HG02798 (cell line): ENCODE measurements around the gene ENPEP.
A peak's percentile ranks its signal among the peaks of the same experiment; 100 is the strongest.
"Not testable (repeated sequence)": the region's sequence is repeated elsewhere in the genome, so short reads cannot be mapped to it uniquely, and the experiment has no call there.

Experiments used
- ATAC-seq: cut with Tn5 transposase; IDR thresholded peaks from one replicate; pipeline ENCODE4 v1.9.1; 2021; ENCODE audit warnings: mild to moderate bottlenecking; ENCODE audit not compliant: unreplicated experiment, poor library complexity

Gene ENPEP

DNA sequence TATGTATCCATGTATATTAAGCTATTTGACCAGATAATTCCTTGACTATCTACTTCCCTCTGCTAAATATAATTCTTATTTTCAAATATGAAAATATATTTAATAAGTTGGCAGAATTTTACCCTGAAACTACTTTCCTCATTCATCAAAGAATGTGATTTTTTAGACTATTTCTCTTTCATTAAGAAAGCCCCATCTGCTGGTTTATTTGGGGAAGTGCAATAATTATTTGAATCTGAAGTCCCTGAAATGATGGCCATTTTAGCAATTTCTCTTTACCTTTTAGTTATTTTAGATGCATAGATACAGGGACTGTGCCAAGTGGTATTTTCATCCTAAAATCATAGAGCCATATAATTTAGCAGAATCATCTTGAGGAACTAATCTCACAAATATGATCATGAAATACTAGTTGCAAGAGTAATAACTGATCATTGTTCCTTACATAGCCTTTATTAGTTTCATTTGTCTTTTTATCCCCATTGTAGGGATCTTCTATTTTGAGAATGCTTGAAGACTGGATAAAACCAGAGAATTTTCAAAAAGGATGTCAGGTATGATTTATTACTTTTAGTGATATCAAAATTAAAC lies 39.0 kb downstream of the ENPEP start:
- no peak for ATAC-seq

DNA sequence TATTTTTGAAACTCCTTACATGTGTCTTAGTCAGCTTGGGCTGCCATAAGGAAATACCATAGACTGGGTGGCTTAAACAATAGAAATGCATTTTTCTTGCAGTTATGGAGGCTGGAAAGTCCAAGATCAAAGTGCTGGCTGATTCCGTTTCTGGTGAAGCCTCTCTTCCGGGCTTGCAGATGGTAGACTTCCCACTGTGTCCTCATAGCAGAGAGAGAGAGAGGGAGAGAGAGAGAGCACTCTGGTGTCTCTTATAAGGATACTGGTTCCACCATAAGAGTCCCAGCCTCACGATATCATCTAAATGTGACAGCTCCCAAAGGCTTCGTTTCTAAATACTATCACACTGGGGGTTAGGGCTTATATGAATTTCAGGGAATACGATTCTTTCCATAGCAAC lies 39.7 kb downstream of the ENPEP start:
- no peak for ATAC-seq

DNA sequence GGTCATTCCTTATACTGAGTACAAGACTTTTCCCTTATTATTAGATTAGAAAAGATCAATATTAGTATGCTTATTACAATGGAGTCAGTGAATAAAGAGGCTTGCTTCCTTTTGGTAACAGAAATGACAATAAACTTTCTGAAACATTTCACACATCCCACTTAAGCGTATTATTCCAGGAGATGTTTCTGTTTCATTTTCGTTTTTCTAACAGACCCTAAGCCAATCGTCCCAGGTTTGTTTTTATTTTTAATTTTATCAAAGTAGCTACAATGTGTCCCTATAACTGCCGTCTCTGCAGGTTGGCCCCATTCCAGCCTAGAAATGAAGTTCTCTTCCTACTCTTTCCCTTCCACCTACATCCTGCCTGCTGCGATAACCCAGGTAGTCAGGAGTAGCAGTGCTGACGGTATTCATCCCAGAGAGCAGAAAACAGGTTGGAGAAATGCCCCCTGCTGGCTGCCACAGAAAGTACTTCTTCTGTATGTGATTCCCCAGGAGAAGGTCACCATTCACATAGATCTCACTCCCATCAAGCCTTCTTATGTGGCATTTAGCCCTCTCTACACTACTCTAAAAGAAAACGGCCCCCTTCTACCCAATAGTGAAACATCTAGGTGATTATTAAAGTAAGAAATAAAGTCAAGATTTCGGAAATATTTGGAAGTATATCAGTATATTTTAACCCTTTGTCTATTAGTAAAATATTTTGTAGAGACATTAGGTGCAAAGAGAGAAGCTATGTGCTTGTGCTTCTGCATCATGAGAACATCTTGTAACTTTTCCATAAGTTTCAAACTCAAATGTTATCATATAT lies 40.4 kb downstream of the ENPEP start:
- peak; percentile 93 for ATAC-seq

DNA sequence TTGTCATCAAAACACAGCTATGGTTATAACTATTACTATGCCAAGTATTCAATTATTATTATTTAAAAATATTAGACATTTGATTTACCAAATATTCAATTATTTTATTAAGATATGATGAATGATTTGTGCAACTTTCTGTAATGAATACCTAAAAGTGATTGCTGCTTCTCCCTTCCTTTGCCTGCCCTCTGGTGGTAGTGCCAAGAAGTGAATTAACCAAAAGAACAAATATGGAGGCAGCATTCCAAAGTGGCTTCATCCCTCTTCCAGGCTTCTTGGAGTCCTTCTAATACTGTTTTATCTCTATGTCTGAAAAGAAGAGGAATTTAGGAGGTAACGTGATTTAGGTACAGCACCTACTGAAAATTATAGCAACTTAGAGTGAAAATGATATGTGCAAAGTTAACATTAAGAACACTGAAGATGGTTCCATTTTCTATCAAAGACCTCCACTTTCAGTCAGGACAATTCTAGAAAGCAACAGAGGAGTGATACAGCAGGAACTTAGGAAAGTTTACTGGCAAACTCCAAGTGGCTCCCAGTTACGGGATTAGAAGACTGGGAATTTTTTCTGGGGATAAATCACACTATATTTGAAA lies 43.0 kb downstream of the ENPEP start:
- ATAC-seq = no peak

DNA sequence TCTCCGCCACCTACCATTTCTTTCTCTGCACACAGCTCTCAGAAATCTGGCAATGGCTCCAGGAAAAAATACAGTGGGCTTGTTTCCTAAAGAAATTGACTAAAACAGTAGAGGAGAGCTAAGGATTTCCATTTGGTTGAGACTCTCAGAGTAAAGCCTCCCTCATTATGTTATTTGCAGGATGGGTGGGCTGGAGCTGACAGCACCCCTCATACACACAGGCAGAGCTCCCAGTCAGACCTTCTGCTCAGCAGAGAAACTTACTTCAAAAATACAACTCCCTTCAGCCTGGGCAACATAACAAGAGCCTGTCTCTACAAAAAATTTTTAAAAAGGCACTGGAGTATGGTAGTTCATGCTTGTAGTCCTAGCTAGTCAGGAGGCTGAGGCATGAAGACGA lies 44.9 kb downstream of the ENPEP start:
- no peak for ATAC-seq

DNA sequence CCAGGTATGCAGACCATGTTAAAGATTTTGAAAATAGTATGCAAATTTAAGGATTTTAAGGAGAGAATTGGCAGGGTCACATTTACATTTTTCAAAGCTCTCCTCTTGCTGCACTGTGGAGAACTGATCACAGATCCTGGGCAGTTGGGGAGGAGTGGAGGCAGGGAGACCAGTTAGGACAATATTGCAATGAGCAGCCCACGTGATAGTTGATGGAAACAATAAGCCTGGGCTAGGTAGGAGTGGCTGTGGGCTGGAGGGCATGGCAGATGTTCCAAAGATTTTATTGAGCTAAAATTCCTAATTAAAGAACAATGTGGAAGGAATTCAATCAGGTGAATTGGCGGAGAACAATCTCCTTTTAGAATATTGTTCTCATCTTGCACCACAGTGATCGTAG lies 50.6 kb downstream of the ENPEP start:
- ATAC-seq = no peak

DNA sequence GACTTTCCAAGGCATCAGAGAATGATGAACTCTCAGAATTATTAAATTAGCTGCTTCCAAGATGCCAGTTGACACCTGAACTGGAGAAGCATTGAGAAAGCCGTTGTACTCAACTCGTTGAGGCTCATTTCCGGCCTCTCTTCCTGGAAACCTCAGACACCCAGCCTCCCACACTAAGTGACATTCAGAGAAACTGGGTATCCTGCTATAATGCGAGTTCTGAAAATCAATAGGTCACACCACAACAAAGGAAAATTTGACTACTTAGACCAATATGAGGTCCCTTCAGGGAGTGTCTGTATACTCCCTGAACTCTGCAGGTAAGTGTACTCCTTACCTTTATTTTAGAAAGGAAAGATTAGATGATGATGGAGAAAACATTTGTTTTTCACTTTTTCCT lies 51.2 kb downstream of the ENPEP start:
- ATAC-seq = no peak

DNA sequence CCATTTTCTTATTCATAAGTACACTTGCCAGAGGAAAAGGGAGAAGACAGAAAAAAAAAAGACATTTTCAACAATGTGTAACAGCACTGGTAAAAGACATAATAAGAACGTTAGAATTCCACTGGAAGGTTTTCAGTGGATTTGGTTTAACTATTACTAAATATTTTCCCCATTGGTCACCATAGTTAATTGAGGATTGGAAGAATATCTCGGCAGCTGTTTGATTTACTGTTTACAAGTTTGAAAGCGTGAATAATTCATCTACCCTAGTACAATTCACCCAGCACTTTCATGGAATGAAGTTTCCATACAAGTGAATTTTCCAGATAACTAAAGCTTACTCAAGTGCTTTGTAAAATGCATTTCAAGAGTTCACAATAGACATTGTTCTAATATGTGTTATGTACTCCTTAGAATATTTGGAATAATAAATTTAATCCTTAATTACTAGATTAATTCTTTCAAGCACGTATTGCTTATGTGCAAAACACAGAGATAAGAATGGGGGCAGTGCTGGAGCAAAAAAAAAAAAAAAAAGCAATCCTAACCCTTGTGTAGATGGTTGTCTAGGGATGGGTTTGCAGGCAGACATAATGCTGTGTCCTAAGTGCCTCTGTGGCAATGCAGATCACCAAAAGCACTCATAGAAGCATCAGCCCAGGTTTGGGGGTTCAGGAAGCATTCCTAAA lies 57.1 kb downstream of the ENPEP start:
- no peak for ATAC-seq

DNA sequence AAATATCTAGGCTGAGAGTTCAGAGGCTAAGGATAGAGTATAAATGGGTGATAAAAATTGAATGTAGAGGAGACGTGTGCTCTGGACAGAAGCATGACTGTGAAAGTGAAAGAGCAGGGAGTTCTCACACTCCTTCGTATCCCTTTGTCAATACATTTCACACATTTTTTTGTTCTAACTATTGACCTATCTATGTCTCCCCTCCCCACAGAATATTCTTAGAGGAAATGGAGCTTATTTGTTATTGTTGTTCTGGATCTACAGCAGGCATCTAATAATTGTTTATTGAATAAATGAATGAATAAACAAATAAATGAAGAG lies 57.6 kb downstream of the ENPEP start:
- no peak for ATAC-seq

DNA sequence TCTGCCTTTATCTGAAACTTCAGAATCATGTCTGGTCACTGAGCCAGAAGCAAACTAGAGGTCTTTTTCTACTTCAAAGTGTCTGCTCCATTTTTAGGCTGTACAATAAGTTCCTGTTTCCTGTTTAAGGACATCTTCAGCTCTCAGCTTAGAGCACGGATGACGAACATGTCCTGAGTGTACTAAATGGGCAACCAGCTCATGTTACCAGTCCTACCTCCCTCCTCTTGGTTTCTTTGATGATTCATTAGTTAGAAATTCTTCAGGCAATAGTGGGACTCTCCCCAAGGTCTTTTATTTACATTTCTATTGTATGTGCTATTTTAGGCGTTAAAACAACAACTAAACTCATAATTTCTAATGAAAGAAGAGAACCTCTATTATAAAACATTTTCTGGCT lies 58.0 kb downstream of the ENPEP start:
- ATAC-seq = no peak

DNA sequence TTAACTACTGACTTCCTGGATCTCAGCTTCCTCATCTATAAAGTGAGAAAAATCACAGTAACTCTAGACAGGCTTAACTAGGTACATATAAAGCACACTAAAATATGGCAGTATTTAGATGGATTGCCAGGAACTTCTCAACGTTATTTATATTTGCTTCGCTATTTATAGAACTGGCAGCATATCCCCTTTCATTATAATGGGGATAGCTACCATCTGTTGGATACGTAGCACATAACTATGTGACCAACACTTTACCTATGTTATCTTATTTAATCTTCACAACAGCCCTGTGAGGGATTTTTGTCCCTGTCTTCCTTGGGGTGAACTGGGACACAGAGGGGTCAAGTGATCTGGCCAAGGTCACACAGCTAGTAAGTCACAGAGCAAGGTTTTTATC lies 64.6 kb downstream of the ENPEP start:
- ATAC-seq = no peak

DNA sequence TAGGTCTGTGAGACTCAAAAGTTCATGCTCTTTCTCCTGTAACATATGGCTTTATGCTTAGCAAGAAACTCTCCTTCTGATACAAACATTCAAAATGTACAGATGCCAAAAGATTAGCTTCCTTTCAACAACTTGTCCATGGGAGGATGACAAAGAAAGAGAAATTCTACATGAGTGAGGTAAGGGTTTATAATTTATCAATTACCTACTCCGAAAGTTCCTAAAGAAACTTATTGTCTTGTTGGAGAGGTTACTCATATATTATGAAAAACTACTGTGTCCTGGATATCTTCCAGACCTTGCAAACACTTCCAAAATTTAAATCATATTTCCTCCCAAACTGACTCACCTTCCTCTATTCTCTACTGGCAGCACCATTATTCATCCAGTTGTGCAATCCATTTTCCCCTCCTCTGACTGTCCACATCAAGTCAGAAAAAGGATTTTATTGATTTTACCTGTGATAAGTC lies 65.1 kb downstream of the ENPEP start:
- no peak for ATAC-seq

DNA sequence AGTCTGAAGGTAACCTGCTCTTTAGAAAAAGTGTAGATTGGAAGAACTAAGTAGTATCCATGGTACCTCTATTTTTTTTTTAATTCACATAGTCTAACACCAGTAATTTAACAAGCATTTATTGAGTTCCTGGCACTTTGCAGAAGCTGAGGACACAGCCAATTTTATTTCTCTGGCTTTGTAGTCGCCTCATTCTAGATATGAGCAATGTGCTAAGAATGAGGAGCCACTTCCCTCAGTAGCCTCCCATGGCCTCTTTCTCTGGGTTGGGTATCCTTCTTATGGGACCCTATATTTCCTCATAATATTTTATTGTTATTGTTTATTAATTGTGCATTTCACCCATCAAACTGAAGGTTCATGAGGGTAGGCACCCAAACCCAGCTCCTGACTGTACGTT lies 67.6 kb downstream of the ENPEP start:
- ATAC-seq = no peak

DNA sequence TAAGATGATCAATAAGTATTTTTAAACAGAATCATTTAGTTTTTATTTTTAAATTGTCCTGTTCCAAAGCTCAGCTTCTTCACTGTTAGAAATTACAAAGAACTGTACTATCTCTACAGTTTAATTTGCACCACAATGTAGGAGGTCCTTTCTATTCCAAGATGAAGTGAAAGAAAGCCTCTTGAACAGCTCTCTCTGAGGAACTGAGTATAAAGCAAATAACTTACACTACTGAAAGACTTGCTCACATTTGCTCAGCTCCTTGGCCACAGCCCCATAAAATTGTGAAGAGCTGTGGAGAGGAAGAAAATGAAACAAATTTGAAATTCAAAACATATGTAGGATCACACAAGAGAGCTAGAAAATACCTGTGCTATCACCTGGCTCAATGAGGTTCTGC lies 68.6 kb downstream of the ENPEP start:
- ATAC-seq = no peak

DNA sequence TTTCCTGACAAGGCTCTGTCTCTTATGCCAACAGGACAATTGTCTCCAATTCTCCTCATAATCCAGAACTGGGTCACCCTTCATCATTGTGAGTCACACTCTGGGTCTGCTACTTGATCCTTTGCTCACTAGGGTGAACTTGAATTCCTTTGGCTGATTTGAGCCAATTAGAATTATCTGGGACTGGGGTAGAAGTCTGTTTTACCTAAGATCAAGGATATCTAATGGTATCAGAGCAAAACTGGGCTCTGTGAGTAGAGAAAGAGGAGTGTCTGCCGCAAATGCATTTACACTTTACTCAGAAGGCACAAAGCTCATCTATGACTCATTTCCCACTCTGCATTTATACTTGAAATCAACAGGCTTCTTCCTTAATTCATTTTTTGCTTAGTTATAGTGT lies 74.3 kb downstream of the ENPEP start:
- ATAC-seq = no peak

DNA sequence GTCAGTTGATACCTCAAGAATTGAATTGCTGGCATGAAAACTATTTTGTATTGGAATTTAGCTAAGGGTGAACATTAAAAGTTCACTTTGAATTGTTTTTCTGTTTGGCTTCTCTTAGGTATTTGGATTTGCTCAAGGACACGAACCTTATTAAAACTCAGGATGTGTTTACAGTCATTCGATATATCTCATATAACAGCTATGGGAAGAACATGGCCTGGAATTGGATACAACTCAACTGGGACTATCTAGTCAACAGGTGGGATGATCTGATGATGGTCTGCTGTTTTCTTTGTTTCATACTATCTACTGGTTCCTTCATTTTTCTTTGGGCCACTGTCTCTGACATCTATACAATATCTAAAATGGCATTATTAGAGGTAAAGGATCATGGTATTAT lies 77.2 kb downstream of the ENPEP start:
- no peak for ATAC-seq

DNA sequence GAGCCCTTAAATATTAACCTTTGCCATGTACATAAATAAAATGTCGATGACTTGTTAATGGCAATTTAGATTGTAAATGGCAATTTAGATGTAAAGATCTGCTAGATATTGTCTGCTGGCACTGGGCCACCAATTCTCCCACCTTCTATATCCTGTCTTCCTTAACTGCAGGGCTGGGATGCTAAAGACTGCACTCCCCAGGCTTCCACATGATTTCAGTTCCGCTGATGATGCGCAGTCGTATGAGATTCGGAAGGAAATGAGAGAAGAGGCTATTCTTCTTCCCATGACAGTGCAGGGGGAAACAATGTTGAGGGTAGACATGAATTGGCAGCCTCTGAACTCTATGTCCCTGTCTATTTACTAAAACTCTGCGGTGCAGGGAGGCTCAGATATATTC lies 91.3 kb downstream of the ENPEP start:
- ATAC-seq = no peak

DNA sequence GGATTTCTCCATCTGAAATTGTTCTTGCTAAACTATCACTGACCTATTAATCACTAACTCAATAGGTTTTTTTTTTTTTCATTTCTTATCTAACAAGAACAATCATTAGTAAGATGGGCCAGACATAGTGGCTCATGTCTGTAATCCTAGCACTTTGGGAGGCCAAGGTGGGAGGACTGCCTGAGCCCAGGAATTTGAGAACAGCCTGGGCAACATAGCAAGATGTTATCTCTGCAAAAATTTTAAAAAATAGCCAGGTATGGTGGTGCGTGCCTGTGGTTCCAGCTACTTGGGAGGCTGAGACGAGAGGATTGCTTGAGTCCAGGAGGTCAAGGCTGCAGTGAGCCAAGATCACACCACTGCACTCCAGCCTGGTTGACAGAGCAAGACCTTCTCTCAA lies 100.7 kb downstream of the ENPEP start:
- ATAC-seq = not testable (repeated sequence)

DNA sequence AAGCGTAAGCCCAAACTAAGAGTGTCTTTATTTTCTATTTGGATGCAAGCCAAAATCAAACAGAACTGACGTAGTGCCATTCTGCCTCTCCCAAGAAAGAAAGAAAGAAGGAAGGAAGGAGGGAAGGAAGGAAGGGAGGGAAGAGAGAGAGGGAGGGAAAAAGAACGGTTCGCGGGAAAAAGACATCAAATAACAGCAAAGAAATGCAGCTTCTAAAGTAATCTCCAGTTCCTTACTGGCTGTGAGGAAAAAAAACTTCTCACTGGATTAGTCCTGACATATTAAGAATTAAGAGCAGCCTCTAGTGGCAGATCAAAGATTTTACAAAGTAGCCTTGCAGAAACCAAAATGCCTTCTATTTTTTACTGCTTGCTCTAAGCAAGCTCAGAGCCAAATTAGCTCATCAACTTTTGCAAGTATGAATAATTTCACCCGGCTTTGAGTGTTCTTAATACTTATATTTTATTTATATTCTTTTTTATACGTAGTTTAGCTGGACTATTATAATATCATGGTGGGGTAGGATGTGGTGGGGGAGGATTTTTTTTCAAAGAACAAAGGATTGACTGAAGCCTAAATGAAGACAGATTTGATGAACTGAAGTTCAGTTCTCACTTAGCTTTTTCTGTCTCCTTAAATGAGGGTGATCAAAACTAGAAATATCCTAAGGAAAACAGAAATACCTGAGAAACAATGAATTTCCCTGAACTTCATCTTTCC lies 110.3 kb downstream of the ENPEP start:
- no peak for ATAC-seq

DNA sequence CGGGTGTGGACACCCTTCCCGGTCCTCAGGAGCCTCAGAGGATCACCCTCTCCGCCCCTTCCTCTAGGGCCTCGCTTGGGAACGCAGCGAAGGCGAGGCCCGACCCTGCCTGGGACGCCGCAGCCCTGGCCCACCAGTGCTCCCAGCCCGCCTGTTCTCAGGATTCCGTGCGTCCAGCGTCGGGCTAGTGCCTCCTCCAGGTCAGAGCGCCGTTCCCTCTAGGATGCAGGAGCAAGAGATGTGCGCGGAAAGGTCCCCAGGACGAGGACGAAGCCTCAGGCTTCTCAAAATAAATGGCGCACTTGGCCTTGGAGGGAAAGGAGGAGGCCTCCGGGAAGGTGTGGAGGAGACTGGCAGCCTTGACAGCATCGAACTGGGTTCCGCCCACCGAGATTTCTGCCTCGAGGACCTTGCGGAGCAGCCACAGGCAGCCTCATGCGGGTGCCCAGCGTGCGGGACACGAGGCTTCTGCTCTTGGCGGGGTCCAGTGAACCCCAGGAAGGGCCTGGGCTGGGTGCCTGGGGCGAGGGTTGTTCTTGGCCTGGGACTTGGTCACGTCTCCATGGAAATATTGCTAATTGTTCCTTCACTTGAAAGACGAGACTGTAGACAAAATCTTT lies 111.8 kb downstream of the ENPEP start:
- no peak for ATAC-seq
